ENCODE results near the gene CCM2L.
"Not testable (repeated sequence)": the region's sequence is repeated elsewhere in the genome, so short reads cannot be mapped to it uniquely, and the experiment has no call there.

Gene CCM2L

GRCh38 chr20:32031007-32031958, 21.0 kb downstream of the CCM2L start:
- DNase-seq, result peak; percentile 92 to 98

- no peak for DNase-seq
Observed at GRCh38 chr20:32033316-32033715, 23.1 kb downstream of the CCM2L start.

- DNase-seq, result not testable (repeated sequence)
Observed at GRCh38 chr20:32033721-32034120, 23.5 kb downstream of the CCM2L start.

- DNase-seq, result peak in 1 of 2 experiments; percentile 81
Observed at GRCh38 chr20:32034581-32035425, 24.6 kb downstream of the CCM2L start.

- DNase-seq, result no peak
Observed at GRCh38 chr20:32035426-32035779, 25.2 kb downstream of the CCM2L start.

GRCh38 chr20:32036252-32036651, 26.0 kb downstream of the CCM2L start:
- DNase-seq, result no peak

- no peak for DNase-seq
Observed at GRCh38 chr20:32036716-32037485, 26.7 kb downstream of the CCM2L start.

- no peak for DNase-seq
Observed at GRCh38 chr20:32037929-32038328, 27.7 kb downstream of the CCM2L start.

GRCh38 chr20:32040142-32040953, 30.1 kb downstream of the CCM2L start:
- DNase-seq, result peak; percentile 64 to 90

- DNase-seq, result peak; percentile 18 to 59
Observed at GRCh38 chr20:32045999-32046398, 35.8 kb downstream of the CCM2L start.

GRCh38 chr20:32050324-32050841, 40.1 kb downstream of the CCM2L start:
- DNase-seq, result no peak

GRCh38 chr20:32050851-32051556, 40.8 kb downstream of the CCM2L start:
- DNase-seq, result peak in 1 of 2 experiments; percentile 23

GRCh38 chr20:32051720-32052089, 41.5 kb downstream of the CCM2L start:
- DNase-seq, result no peak

GRCh38 chr20:32052090-32052777, 42.0 kb downstream of the CCM2L start, which contains the start of gene HCK:
HCK (plus strand) TSS chr20:32052242.
- DNase-seq, result peak in 1 of 2 experiments; percentile 60

GRCh38 chr20:32052778-32053362, 42.6 kb downstream of the CCM2L start:
- peak in 1 of 2 experiments; percentile 36 for DNase-seq

- DNase-seq, result peak in 1 of 2 experiments; percentile 18
Observed at GRCh38 chr20:32053648-32054047, 43.4 kb downstream of the CCM2L start.

GRCh38 chr20:32056708-32057483, 46.7 kb downstream of the CCM2L start:
- DNase-seq, result no peak

- no peak for DNase-seq
Observed at GRCh38 chr20:32057656-32058184, 47.5 kb downstream of the CCM2L start.

GRCh38 chr20:32059189-32059588, 49.0 kb downstream of the CCM2L start:
- DNase-seq, result no peak
